HEK293T (cell line): ENCODE results near the gene IRF3.

Experiments used
- FOXK2 ChIP-seq: fragments of 450-650 bp; IDR thresholded peaks from 2 replicates; pipeline ENCODE4 v1.6.1; 2016; ENCODE audit warnings: mild to moderate bottlenecking
- L3MBTL2 ChIP-seq: fragments of 450-650 bp; conservative IDR thresholded peaks from 2 replicates; pipeline ENCODE4 v1.6.1; 2016; ENCODE audit warnings: mild to moderate bottlenecking

- TF ChIP-seq L3MBTL2 (no peak), FOXK2 (no peak)
These were observed 30.0 kb downstream of the IRF3 start for GRCh38 chr19:49635530-49636232.
